ENCODE results near the gene CCDC183.
"Not testable (repeated sequence)": the region's sequence is repeated elsewhere in the genome, so short reads cannot be mapped to it uniquely, and the experiment has no call there.

CCDC183 gene

GRCh38 chr9:136799079-136799853, 3.1 kb downstream of the CCDC183 start:
- FAIRE-seq = no peak

GRCh38 chr9:136799854-136800657, 3.9 kb downstream of the CCDC183 start:
- FAIRE-seq = no peak
- no peak for TF ChIP-seq POLR2A (IDR thresholded peaks at IDR 0.05; ENCODE audit: low read depth, low read length)
- peak; percentile 94 for DNase-seq (ENCODE audit: insufficient read length, low spot score)

More at GRCh38 chr9:136799079-136799853, 3.1 kb downstream of the CCDC183 start:
- DNase-seq (ENCODE audit: insufficient read length, low spot score) = no peak
- no peak for TF ChIP-seq POLR2A (IDR thresholded peaks at IDR 0.05; ENCODE audit: low read depth, low read length)

GRCh38 chr9:136802321-136802720, 6.2 kb downstream of the CCDC183 start:
- TF ChIP-seq POLR2A (IDR thresholded peaks at IDR 0.05; ENCODE audit: low read depth, low read length) = no peak
- no peak for DNase-seq (ENCODE audit: insufficient read length, low spot score)
- FAIRE-seq = no peak

GRCh38 chr9:136803009-136803550, 6.9 kb downstream of the CCDC183 start:
- DNase-seq (ENCODE audit: insufficient read length, low spot score); FAIRE-seq: not testable (repeated sequence)

- FAIRE-seq (no peak), DNase-seq (ENCODE audit: insufficient read length, low spot score) (no peak)
- no peak for TF ChIP-seq POLR2A (IDR thresholded peaks at IDR 0.05; ENCODE audit: low read depth, low read length)
Measured at GRCh38 chr9:136803551-136804508, 7.7 kb downstream of the CCDC183 start.

- DNase-seq (ENCODE audit: insufficient read length, low spot score) = no peak
- TF ChIP-seq POLR2A (IDR thresholded peaks at IDR 0.05; ENCODE audit: low read depth, low read length) = no peak
- no peak for FAIRE-seq
Measured at GRCh38 chr9:136804509-136805206, 8.5 kb downstream of the CCDC183 start.

- no peak for DNase-seq (ENCODE audit: insufficient read length, low spot score)
- FAIRE-seq = no peak
- no peak for TF ChIP-seq POLR2A (IDR thresholded peaks at IDR 0.05; ENCODE audit: low read depth, low read length)
Measured at GRCh38 chr9:136805207-136805740, 9.1 kb downstream of the CCDC183 start.

- FAIRE-seq (no peak), DNase-seq (ENCODE audit: insufficient read length, low spot score) (no peak)
- TF ChIP-seq POLR2A (IDR thresholded peaks at IDR 0.05; ENCODE audit: low read depth, low read length) = no peak
Measured at GRCh38 chr9:136806067-136806466, 9.9 kb downstream of the CCDC183 start.

GRCh38 chr9:136806631-136807201, 10.6 kb downstream of the CCDC183 start:
- DNase-seq (ENCODE audit: insufficient read length, low spot score) (no peak), FAIRE-seq (no peak)
- TF ChIP-seq POLR2A (IDR thresholded peaks at IDR 0.05; ENCODE audit: low read depth, low read length) = no peak

GRCh38 chr9:136807281-136808074, 11.3 kb downstream of the CCDC183 start, which contains the start of gene RABL6:
TSS of gene RABL6 (plus strand) at chr9:136807948. CDS start at chr9:136808197, 249 bp downstream.
- TF ChIP-seq POLR2A (IDR thresholded peaks at IDR 0.05; ENCODE audit: low read depth, low read length) = peak; percentile 86
- FAIRE-seq (no peak), DNase-seq (ENCODE audit: insufficient read length, low spot score) (peak; percentile 100)

- FAIRE-seq (no peak), DNase-seq (ENCODE audit: insufficient read length, low spot score) (peak; percentile 68)
- TF ChIP-seq POLR2A (IDR thresholded peaks at IDR 0.05; ENCODE audit: low read depth, low read length) = no peak
Measured at GRCh38 chr9:136808075-136808805, 12.1 kb downstream of the CCDC183 start.
